ENCODE results near the gene HRK. TPM values are rescaled to one million over a fixed set of nuclear protein-coding genes. Genes with fewer than 3 reads are reported as not detected.

Gene HRK
- total and polyA plus RNA-seq, 2 of the 4 experiments (the other 2 are of a cell fraction), result not detected

DNA sequence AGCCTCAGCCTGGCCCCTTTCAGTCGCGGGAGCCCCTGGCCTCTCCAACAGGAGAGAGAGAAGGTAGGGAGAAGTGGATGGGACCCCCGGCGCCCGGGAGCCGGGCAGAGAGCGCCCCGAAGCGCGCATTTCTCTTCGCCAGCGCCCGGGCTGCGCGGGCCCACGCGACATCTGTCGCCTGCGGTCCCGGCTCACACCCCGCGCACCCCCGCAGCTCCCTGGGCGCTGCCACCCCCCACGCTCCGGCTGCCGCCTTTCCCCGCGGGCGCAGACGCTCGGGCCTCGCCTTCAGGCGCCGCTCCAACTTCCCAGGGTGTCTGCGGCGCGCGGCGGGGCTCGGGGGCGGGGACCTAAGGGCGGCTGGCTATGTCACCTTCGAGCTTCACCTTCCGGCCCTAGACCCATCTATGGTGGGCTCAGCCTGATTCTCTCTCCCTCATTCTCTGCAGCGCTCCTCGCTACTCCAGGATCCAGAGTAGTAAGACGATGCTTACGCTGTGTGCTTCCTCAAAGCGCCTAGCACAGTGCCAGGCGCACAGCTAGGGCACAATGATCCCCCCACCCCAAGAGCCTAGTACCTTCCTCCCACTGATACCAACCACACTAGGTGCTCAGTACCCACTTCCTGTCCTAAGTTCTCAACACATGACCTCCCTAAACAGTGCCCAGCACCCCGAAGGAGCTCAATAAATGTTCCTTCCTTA lies 1.6 kb downstream of the HRK start:
- no peak for ATAC-seq (ENCODE audit: low read depth)
- Histone ChIP-seq H4K5ac (ENCODE audit: low read depth, low read length) (no peak overlapping the region), H3K27me3 (ENCODE audit: control insufficient read depth, insufficient read depth, low read length) (peaks cover 76% of the 10 kb centered on the region), H4K20me1 (ENCODE audit: insufficient read depth, low read length) (peaks cover 8% of the 10 kb centered on the region; the same call in 1 of the 2 replicates), H4K91ac (ENCODE audit: insufficient read depth, low read depth, low read length) (no peak overlapping the region), H4K8ac (ENCODE audit: low read depth in 2 of 2, low read length in 2 of 2) (no peak overlapping the region), H3K14ac (replicated peaks; ENCODE audit: low read depth, low read length) (no peak overlapping the region), H3K4me1 (ENCODE audit: control insufficient read depth, insufficient read depth, low read length) (no peaks in the 10 kb centered on the region), H2BK20ac (ENCODE audit: low read depth, low read length) (no peak overlapping the region), H3K27ac (ENCODE audit: insufficient read depth, low read length) (no peak overlapping the region), H3K9me1 (ENCODE audit: insufficient read depth, low read length) (no peaks in the 10 kb centered on the region), H2AFZ (replicated peaks; ENCODE audit: low read length, poor library complexity) (peak overlapping the region; percentile 43), H3K4ac (ENCODE audit: low read depth, low read length) (no peak overlapping the region), H2BK120ac (ENCODE audit: low read depth, low read length) (no peak overlapping the region), H3K4me3 (ENCODE audit: insufficient read depth, low read depth, low read length) (no peak overlapping the region), H2AK5ac (ENCODE audit: low read depth, low read length) (no peak overlapping the region), H2BK5ac (ENCODE audit: low read depth, low read length, poor library complexity, severe bottlenecking) (no peak overlapping the region), H3K9me3 (ENCODE audit: control insufficient read depth, insufficient read depth, low read length) (peaks cover 2% of the 10 kb centered on the region), H2BK15ac (ENCODE audit: low read depth, low read length) (no peak overlapping the region), H3K36me3 (ENCODE audit: control insufficient read depth, insufficient read depth, low read length) (no peaks in the 10 kb centered on the region), H2AK9ac (replicated peaks; ENCODE audit: low read depth, low read length, poor library complexity) (no peak overlapping the region), H3K23ac (ENCODE audit: low read depth, low read length) (no peak overlapping the region), H3K9ac (ENCODE audit: low read depth, low read length) (no peak overlapping the region), H3K56ac (ENCODE audit: extremely low read depth, insufficient read depth, low read length) (no peak overlapping the region), H3K4me2 (ENCODE audit: low read depth, low read length) (no peak overlapping the region), H3K18ac (ENCODE audit: low read depth, low read length) (no peak overlapping the region), H3K79me1 (ENCODE audit: low read depth in 1 of 2, low read length in 2 of 2) (no peaks in the 10 kb centered on the region)
- no peak for DNase-seq
- POLR2A ChIA-PET (ENCODE audit: unreplicated experiment), result no interaction called here
- 2% methylated on average over 18 of the region's 52 CpGs; no CpG with 5 or more reads in 1 of the 2 experiments for WGBS, 2 experiments (ENCODE audit: extremely low coverage in 2 of 2, insufficient read length in 1 of 2)
- intact Hi-C loops (cut with micrococcal nuclease), result loop anchor here (2.0 kb wide), 1 partner anchor 31 kb away; the partner anchor contains the start of gene FBXW8
- dilution Hi-C loops (cut with HindIII; ENCODE audit: low sequenced_read_pairs, unreplicated experiment), result no loop called here
- in situ Hi-C loops (cut with MboI; ENCODE audit: low sequenced_read_pairs), result no loop called here
- TF ChIP-seq RFX5 (IDR thresholded peaks at IDR 0.05; ENCODE audit: low read depth, low read length), result no peak
- no peak for TF ChIP-seq POLR2A (IDR thresholded peaks at IDR 0.05; ENCODE audit: low read depth, low read length)
- TF ChIP-seq, protein P1, sequence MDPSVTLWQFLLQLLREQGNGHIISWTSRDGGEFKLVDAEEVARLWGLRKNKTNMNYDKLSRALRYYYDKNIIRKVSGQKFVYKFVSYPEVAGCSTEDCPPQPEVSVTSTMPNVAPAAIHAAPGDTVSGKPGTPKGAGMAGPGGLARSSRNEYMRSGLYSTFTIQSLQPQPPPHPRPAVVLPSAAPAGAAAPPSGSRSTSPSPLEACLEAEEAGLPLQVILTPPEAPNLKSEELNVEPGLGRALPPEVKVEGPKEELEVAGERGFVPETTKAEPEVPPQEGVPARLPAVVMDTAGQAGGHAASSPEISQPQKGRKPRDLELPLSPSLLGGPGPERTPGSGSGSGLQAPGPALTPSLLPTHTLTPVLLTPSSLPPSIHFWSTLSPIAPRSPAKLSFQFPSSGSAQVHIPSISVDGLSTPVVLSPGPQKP (IDR thresholded peaks at IDR 0.05; ENCODE audit: borderline replicate concordance, low read depth, low read length), result no peak
- TF ChIP-seq MAFK (IDR thresholded peaks at IDR 0.05; ENCODE audit: low read depth, low read length), result no peak
- no peak for TF ChIP-seq MXI1 (IDR thresholded peaks at IDR 0.05; ENCODE audit: borderline replicate concordance, low read depth, low read length)
- TF ChIP-seq MAZ (IDR thresholded peaks at IDR 0.05; ENCODE audit: borderline replicate concordance, low read depth, low read length), result no peak
- no peak for TF ChIP-seq NFE2L2 (IDR thresholded peaks at IDR 0.05; ENCODE audit: low read depth, low read length)
- TF ChIP-seq CEBPB (IDR thresholded peaks at IDR 0.05; ENCODE audit: low read depth, low read length), result no peak
- TF ChIP-seq CHD1 (IDR thresholded peaks at IDR 0.05; ENCODE audit: low read depth, low read length), result no peak
- TF ChIP-seq RAD21 (IDR thresholded peaks at IDR 0.05; ENCODE audit: low read length), result no peak
- TF ChIP-seq, protein P2, sequence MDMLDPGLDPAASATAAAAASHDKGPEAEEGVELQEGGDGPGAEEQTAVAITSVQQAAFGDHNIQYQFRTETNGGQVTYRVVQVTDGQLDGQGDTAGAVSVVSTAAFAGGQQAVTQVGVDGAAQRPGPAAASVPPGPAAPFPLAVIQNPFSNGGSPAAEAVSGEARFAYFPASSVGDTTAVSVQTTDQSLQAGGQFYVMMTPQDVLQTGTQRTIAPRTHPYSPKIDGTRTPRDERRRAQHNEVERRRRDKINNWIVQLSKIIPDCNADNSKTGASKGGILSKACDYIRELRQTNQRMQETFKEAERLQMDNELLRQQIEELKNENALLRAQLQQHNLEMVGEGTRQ (IDR thresholded peaks at IDR 0.05; ENCODE audit: low read depth, low read length), result no peak
- TF ChIP-seq, protein P3, sequence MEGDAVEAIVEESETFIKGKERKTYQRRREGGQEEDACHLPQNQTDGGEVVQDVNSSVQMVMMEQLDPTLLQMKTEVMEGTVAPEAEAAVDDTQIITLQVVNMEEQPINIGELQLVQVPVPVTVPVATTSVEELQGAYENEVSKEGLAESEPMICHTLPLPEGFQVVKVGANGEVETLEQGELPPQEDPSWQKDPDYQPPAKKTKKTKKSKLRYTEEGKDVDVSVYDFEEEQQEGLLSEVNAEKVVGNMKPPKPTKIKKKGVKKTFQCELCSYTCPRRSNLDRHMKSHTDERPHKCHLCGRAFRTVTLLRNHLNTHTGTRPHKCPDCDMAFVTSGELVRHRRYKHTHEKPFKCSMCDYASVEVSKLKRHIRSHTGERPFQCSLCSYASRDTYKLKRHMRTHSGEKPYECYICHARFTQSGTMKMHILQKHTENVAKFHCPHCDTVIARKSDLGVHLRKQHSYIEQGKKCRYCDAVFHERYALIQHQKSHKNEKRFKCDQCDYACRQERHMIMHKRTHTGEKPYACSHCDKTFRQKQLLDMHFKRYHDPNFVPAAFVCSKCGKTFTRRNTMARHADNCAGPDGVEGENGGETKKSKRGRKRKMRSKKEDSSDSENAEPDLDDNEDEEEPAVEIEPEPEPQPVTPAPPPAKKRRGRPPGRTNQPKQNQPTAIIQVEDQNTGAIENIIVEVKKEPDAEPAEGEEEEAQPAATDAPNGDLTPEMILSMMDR (conservative IDR thresholded peaks at IDR 0.05; ENCODE audit: low read depth, low read length), result no peak
- no TSS peak for BruUV-seq (replicated peaks)
- CTCF ChIA-PET, result no interaction called here

Data from IMR-90 (cell line).